H9 (cell line): ENCODE results near the gene AFAP1. TPM values are rescaled to one million over a fixed set of nuclear protein-coding genes. Genes with fewer than 3 reads are reported as not detected.

ENCODE experiments used
- DNase-seq: peaks from one replicate; pipeline ENCODE4 v3.0.0-alpha.2; 2017
- H2AFZ ChIP-seq: one replicate; pipeline ENCODE4 v1.6.1; 2013; ENCODE audit warnings: mild to moderate bottlenecking, low read length, control low read depth, moderate library complexity
- H2AK5ac ChIP-seq: 2 replicates; pipeline ENCODE4 v1.6.1; 2013; ENCODE audit warnings: low read length, control low read depth, mixed read lengths; ENCODE audit not compliant: insufficient read length
- H2BK120ac ChIP-seq: one replicate; pipeline ENCODE4 v1.6.1; 2013; ENCODE audit warnings: low read depth, mild to moderate bottlenecking, low read length, control low read depth, inconsistent platforms; ENCODE audit not compliant: poor library complexity, severe bottlenecking
- H2BK12ac ChIP-seq: 2 replicates; pipeline ENCODE4 v1.6.1; 2013; ENCODE audit warnings: low read length, control low read depth, mixed read lengths, low read depth; ENCODE audit not compliant: insufficient read length
- H2BK15ac ChIP-seq: 2 replicates; pipeline ENCODE4 v1.6.1; 2013; ENCODE audit warnings: low read depth, low read length, control low read depth
- H2BK20ac ChIP-seq: one replicate; pipeline ENCODE4 v1.6.1; 2013; ENCODE audit warnings: low read depth, mild to moderate bottlenecking, low read length, control low read depth, inconsistent platforms; ENCODE audit not compliant: poor library complexity, severe bottlenecking
- H2BK5ac ChIP-seq: 2 replicates; pipeline ENCODE4 v1.6.1; 2013; ENCODE audit warnings: low read length, control low read depth, mixed read lengths; ENCODE audit not compliant: insufficient read length
- H3K14ac ChIP-seq: 2 replicates; pipeline ENCODE4 v1.6.1; 2013; ENCODE audit warnings: low read length, control low read depth; ENCODE audit not compliant: insufficient read depth
- H3K18ac ChIP-seq: 2 replicates; pipeline ENCODE4 v1.6.1; 2013; ENCODE audit warnings: low read depth, mild to moderate bottlenecking, mixed read lengths, low read length, control low read depth; ENCODE audit not compliant: insufficient read length
- H3K23ac ChIP-seq: 2 replicates; pipeline ENCODE4 v1.6.1; 2013; ENCODE audit warnings: low read length, control low read depth, mixed read lengths, low read depth; ENCODE audit not compliant: insufficient read length
- H3K23me2 ChIP-seq: 2 replicates; pipeline ENCODE4 v1.6.1; 2013; ENCODE audit warnings: low read depth, mild to moderate bottlenecking, mixed read lengths, low read length, control low read depth; ENCODE audit not compliant: insufficient read length, poor library complexity, severe bottlenecking
- H3K27ac ChIP-seq: 2 replicates; pipeline ENCODE4 v1.5.1; 2013; ENCODE audit warnings: low read length, control low read depth, mixed read lengths, low read depth; ENCODE audit not compliant: insufficient read length
- H3K27me3 ChIP-seq: 2 replicates; pipeline ENCODE4 v1.6.1; 2013; ENCODE audit warnings: low read length, control low read depth, inconsistent platforms; ENCODE audit not compliant: insufficient read depth
- H3K4ac ChIP-seq: 2 replicates; pipeline ENCODE4 v1.6.1; 2013; ENCODE audit warnings: low read depth, mild to moderate bottlenecking, control low read depth, inconsistent platforms, low read length, moderate library complexity
- H3K4me1 ChIP-seq: 2 replicates; pipeline ENCODE4 v1.6.1; 2013; ENCODE audit warnings: low read length, control low read depth, inconsistent platforms; ENCODE audit not compliant: insufficient read depth
- H3K4me2 ChIP-seq: 2 replicates; pipeline ENCODE4 v1.6.1; 2013; ENCODE audit warnings: low read length, control low read depth, mixed read lengths; ENCODE audit not compliant: insufficient read length, insufficient read depth
- H3K56ac ChIP-seq: 2 replicates; pipeline ENCODE4 v1.6.1; 2013; ENCODE audit warnings: low read depth, mild to moderate bottlenecking, mixed read lengths, low read length, control low read depth; ENCODE audit not compliant: insufficient read length
- H3K79me1 ChIP-seq: 2 replicates; pipeline ENCODE4 v1.6.1; 2013; ENCODE audit warnings: low read depth, mild to moderate bottlenecking, moderate library complexity, low read length, control low read depth, inconsistent platforms; ENCODE audit not compliant: insufficient read depth, poor library complexity, severe bottlenecking
- H3K79me2 ChIP-seq: 2 replicates; pipeline ENCODE4 v1.6.1; 2013; ENCODE audit warnings: low read length, control low read depth, inconsistent platforms; ENCODE audit not compliant: insufficient read depth
- H3K9ac ChIP-seq: 2 replicates; pipeline ENCODE4 v1.6.1; 2013; ENCODE audit warnings: low read length, control low read depth, mixed read lengths; ENCODE audit not compliant: insufficient read length; ENCODE audit errors: extremely low read depth
- H3K9me3 ChIP-seq: one replicate; pipeline ENCODE4 v1.6.1; 2013; ENCODE audit warnings: low read depth, low read length, inconsistent platforms; ENCODE audit not compliant: control insufficient read depth
- H3T11ph ChIP-seq: one replicate; pipeline ENCODE4 v1.6.1; 2013; ENCODE audit warnings: mild to moderate bottlenecking, low read length, control low read depth, inconsistent platforms
- H4K20me1 ChIP-seq: one replicate; pipeline ENCODE4 v1.6.1; 2013; ENCODE audit not compliant: control insufficient read depth, insufficient read length, insufficient read depth
- H4K5ac ChIP-seq: 2 replicates; pipeline ENCODE4 v1.6.1; 2013; ENCODE audit warnings: low read depth, mild to moderate bottlenecking, mixed read lengths, low read length, control low read depth; ENCODE audit not compliant: insufficient read length
- H4K8ac ChIP-seq: replicated peaks from 2 replicates; pipeline ENCODE4 v1.6.1; 2013; ENCODE audit warnings: low read length, control low read depth, mixed read lengths, low read depth; ENCODE audit not compliant: insufficient read length
- H4K91ac ChIP-seq: 2 replicates; pipeline ENCODE4 v1.6.1; 2013; ENCODE audit warnings: low read depth, mild to moderate bottlenecking, moderate library complexity, mixed read lengths, low read length, control low read depth; ENCODE audit not compliant: insufficient read length
- H3K27ac Mint-ChIP-seq, 3 experiments: 2 replicates in 2 of 3; 3 replicates in 1 of 3; pipeline ENCODE4 v1.8.0; 2020 to 2021; ENCODE audit warnings: mixed read lengths in 3 of 3, mild to moderate bottlenecking in 1 of 3, moderate library complexity in 1 of 3
- H3K27me3 Mint-ChIP-seq: 2 replicates; pipeline ENCODE4 v1.8.0; 2021; ENCODE audit warnings: low read depth, mild to moderate bottlenecking, moderate library complexity, mixed read lengths
- H3K36me3 Mint-ChIP-seq, 3 experiments: 2 replicates in 2 of 3; 3 replicates in 1 of 3; pipeline ENCODE4 v1.8.0; 2020 to 2021; ENCODE audit warnings: low read depth in 3 of 3, mixed read lengths in 3 of 3; ENCODE audit not compliant: insufficient read depth in 1 of 3
- H3K4me1 Mint-ChIP-seq, 2 experiments: 2 replicates each; pipeline ENCODE4 v1.8.0; 2020; ENCODE audit warnings: mixed read lengths in 2 of 2
- H3K4me3 Mint-ChIP-seq, 2 experiments: 2 replicates in 1 of 2; 3 replicates in 1 of 2; pipeline ENCODE4 v1.8.0; 2020 to 2021; ENCODE audit warnings: mild to moderate bottlenecking in 2 of 2, mixed read lengths in 2 of 2, moderate library complexity in 1 of 2
- H3K9me3 Mint-ChIP-seq, 2 experiments: 2 replicates in 1 of 2; 3 replicates in 1 of 2; pipeline ENCODE4 v1.8.0; 2020; ENCODE audit warnings: mild to moderate bottlenecking in 2 of 2, mixed read lengths in 2 of 2, moderate library complexity in 1 of 2
- WGBS: extraction: QIAGEN DNeasy Blood & Tissue Kit; methylation state at CpG from one replicate; pipeline ENCODE4 v1.1.7; 2013; ENCODE audit warnings: missing lambda C conversion rate, low lambda C conversion rate, mixed read lengths; ENCODE audit not compliant: insufficient read length; ENCODE audit errors: extremely low coverage; 5-methylcytosine and 5-hydroxymethylcytosine counted together
- total RNA-seq: library from RNA; stranded (reverse); gene quantifications from 2 replicates; pipeline ENCODE4 v1.2.1, GENCODE V29; 2021
- TF ChIP-seq, protein P1 (sequence below): fragments of 200-600 bp; sonication (generic); conservative IDR thresholded peaks from 3 replicates; pipeline ENCODE4 v1.8.0; 2021; ENCODE audit warnings: antibody characterized with exemption, mild to moderate bottlenecking

AFAP1 gene
- total RNA-seq, 1 experiment from 2014 or later: 6.5 TPM

DNA sequence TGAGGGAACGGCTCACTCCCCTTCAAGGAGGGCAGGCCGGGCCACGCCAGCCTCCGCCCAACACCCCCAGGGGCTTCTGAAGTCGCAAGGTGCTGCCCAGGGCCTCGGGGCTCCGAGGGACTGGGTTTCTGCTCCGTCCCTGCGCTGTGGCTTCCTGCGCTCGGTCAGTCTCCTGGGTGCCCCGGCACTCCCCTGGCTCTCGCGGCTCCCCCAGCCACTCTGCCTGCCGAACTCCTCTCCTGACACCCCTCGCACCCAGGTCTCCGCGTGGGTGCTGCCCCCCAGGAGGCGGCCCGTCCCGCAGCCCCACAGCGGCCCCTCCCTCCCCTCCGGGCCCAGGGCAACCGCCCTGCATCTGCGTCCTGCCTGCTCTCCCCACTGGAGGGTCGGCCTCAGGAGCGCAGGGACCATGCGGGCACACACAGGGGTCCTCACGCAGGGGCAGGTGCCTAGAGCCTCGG is 151.9 kb downstream of the AFAP1 start:
- no peaks in the 10 kb centered on the region; a peak in 1 of 4 replicates for H3K4me1 Mint-ChIP-seq
- Histone ChIP-seq H2BK15ac (no peak overlapping the region), H3K23me2 (no peaks in the 10 kb centered on the region), H4K91ac (no peak overlapping the region), H3K27me3 (no peaks in the 10 kb centered on the region), H2BK12ac (no peak overlapping the region), H3K18ac (no peak overlapping the region), H3K56ac (no peak overlapping the region), H3K4ac (no peak overlapping the region), H3K9me3 (no peaks in the 10 kb centered on the region), H3K79me1 (no peaks in the 10 kb centered on the region), H3K9ac (no peak overlapping the region), H2AK5ac (no peak overlapping the region), H4K5ac (no peak overlapping the region), H4K20me1 (no peaks in the 10 kb centered on the region), H3K14ac (no peak overlapping the region), H4K8ac (no peak overlapping the region), H2BK120ac (no peak overlapping the region), H2BK5ac (no peak overlapping the region), H2BK20ac (no peak overlapping the region), H3T11ph (no peak overlapping the region), H3K4me2 (no peak overlapping the region), H3K79me2 (no peaks in the 10 kb centered on the region), H3K27ac (no peak overlapping the region), H3K4me1 (no peaks in the 10 kb centered on the region), H2AFZ (no peak overlapping the region), H3K23ac (no peak overlapping the region)
- H3K36me3 Mint-ChIP-seq: peaks cover 0 to 8% (median 5%) of the 10 kb centered on the region in 3 experiments; a peak in 3 of 7 replicates
- H3K27me3 Mint-ChIP-seq: no peaks in the 10 kb centered on the region
- no peak overlapping the region for H3K4me3 Mint-ChIP-seq
- TF ChIP-seq, protein P1, sequence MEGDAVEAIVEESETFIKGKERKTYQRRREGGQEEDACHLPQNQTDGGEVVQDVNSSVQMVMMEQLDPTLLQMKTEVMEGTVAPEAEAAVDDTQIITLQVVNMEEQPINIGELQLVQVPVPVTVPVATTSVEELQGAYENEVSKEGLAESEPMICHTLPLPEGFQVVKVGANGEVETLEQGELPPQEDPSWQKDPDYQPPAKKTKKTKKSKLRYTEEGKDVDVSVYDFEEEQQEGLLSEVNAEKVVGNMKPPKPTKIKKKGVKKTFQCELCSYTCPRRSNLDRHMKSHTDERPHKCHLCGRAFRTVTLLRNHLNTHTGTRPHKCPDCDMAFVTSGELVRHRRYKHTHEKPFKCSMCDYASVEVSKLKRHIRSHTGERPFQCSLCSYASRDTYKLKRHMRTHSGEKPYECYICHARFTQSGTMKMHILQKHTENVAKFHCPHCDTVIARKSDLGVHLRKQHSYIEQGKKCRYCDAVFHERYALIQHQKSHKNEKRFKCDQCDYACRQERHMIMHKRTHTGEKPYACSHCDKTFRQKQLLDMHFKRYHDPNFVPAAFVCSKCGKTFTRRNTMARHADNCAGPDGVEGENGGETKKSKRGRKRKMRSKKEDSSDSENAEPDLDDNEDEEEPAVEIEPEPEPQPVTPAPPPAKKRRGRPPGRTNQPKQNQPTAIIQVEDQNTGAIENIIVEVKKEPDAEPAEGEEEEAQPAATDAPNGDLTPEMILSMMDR: no peak
- peak overlapping the region in 1 of 3 experiments; percentile 87; a peak in 1 of 7 replicates for H3K27ac Mint-ChIP-seq
- WGBS: no CpG with 5 or more reads among the region's 30 CpGs
- DNase-seq: no peak
- H3K9me3 Mint-ChIP-seq: no peaks in the 10 kb centered on the region
